Stimulated activated effector memory CD8-positive, alpha-beta T cell treated with anti-CD3 and anti-CD28 coated beads, Interleukin-12 subunit alpha, Interleukin-12 subunit beta, amount 100 ng/mL, for 72 hours (primary cell): Measurements from ENCODE around the gene SDC4.

ENCODE experiments used
- ATAC-seq: fragments of 150-1000 bp; cut with Tn5 transposase; 2 replicates; pipeline ENCODE4 v1.10.0; 2021
- DNase-seq, 2 donors: peaks; one replicate each; pipeline ENCODE4 v3.0.0; 2021 to 2022; ENCODE audit warnings: low spot score in 2 of 2
- H3K27ac Mint-ChIP-seq: one replicate; pipeline ENCODE4 v1.8.0; 2022; ENCODE audit warnings: mild to moderate bottlenecking, mixed read lengths
- H3K36me3 Mint-ChIP-seq: one replicate; pipeline ENCODE4 v1.8.0; 2022; ENCODE audit warnings: mild to moderate bottlenecking, mixed read lengths
- H3K4me1 Mint-ChIP-seq: one replicate; pipeline ENCODE4 v1.8.0; 2022; ENCODE audit warnings: mixed read lengths
- H3K4me3 Mint-ChIP-seq: one replicate; pipeline ENCODE4 v1.8.0; 2022; ENCODE audit warnings: mild to moderate bottlenecking, mixed read lengths
- H3K9me3 Mint-ChIP-seq: one replicate; pipeline ENCODE4 v1.8.0; 2022; ENCODE audit warnings: mixed read lengths

The SDC4 gene

GRCh38 chr20:45320948-45321595, 27.2 kb downstream of the SDC4 start:
- no peak overlapping the region for H3K4me3 Mint-ChIP-seq
- H3K4me1 Mint-ChIP-seq = peaks cover 28% of the 10 kb centered on the region
- DNase-seq (no peak), ATAC-seq (peak; percentile 74)
- peaks cover 13% of the 10 kb centered on the region for H3K36me3 Mint-ChIP-seq
- no peaks in the 10 kb centered on the region for H3K9me3 Mint-ChIP-seq
- H3K27ac Mint-ChIP-seq = peak overlapping the region; percentile 43

GRCh38 chr20:45318948-45319347, 29.3 kb downstream of the SDC4 start:
- DNase-seq = no peak
- Mint-ChIP-seq H3K4me3 (peak overlapping the region; percentile 30), H3K36me3 (no peaks in the 10 kb centered on the region), H3K27ac (peak overlapping the region; percentile 68), H3K9me3 (no peaks in the 10 kb centered on the region), H3K4me1 (peaks cover 28% of the 10 kb centered on the region)
- no peak for ATAC-seq

- no peak for ATAC-seq
- peak overlapping the region; percentile 30 for H3K4me3 Mint-ChIP-seq
- peak overlapping the region; percentile 68 for H3K27ac Mint-ChIP-seq
Observed at GRCh38 chr20:45318386-45318939, 29.8 kb downstream of the SDC4 start.

GRCh38 chr20:45317826-45318225, 30.4 kb downstream of the SDC4 start:
- Mint-ChIP-seq H3K27ac (peak overlapping the region; percentile 68), H3K4me1 (peaks cover 28% of the 10 kb centered on the region), H3K4me3 (no peak overlapping the region), H3K36me3 (no peaks in the 10 kb centered on the region), H3K9me3 (no peaks in the 10 kb centered on the region)
- no peak for DNase-seq
- no peak for ATAC-seq

More at GRCh38 chr20:45318386-45318939, 29.8 kb downstream of the SDC4 start:
- Mint-ChIP-seq H3K36me3 (no peaks in the 10 kb centered on the region), H3K9me3 (no peaks in the 10 kb centered on the region), H3K4me1 (peaks cover 28% of the 10 kb centered on the region)
- no peak for DNase-seq

- Mint-ChIP-seq H3K27ac (no peak overlapping the region), H3K9me3 (no peaks in the 10 kb centered on the region), H3K4me3 (no peak overlapping the region), H3K36me3 (no peaks in the 10 kb centered on the region), H3K4me1 (peaks cover 33% of the 10 kb centered on the region)
- DNase-seq = no peak
- ATAC-seq = peak; percentile 22
Observed at GRCh38 chr20:45316150-45317080, 31.8 kb downstream of the SDC4 start.

GRCh38 chr20:45315672-45316071, 32.6 kb downstream of the SDC4 start:
- Mint-ChIP-seq H3K9me3 (no peaks in the 10 kb centered on the region), H3K4me1 (peaks cover 28% of the 10 kb centered on the region), H3K27ac (no peak overlapping the region), H3K4me3 (no peak overlapping the region), H3K36me3 (no peaks in the 10 kb centered on the region)
- no peak for DNase-seq
- no peak for ATAC-seq

GRCh38 chr20:45313943-45314342, 34.3 kb downstream of the SDC4 start:
- Mint-ChIP-seq H3K4me1 (peaks cover 21% of the 10 kb centered on the region), H3K27ac (no peak overlapping the region), H3K4me3 (no peak overlapping the region), H3K36me3 (no peaks in the 10 kb centered on the region), H3K9me3 (no peaks in the 10 kb centered on the region)
- ATAC-seq (no peak), DNase-seq (no peak)

GRCh38 chr20:45313065-45313695, 35.0 kb downstream of the SDC4 start:
- no peak for DNase-seq
- Mint-ChIP-seq H3K4me3 (no peak overlapping the region), H3K27ac (no peak overlapping the region), H3K4me1 (peaks cover 13% of the 10 kb centered on the region), H3K9me3 (no peaks in the 10 kb centered on the region), H3K36me3 (no peaks in the 10 kb centered on the region)
- ATAC-seq = no peak

- Mint-ChIP-seq H3K27ac (no peak overlapping the region), H3K4me1 (peaks cover 8% of the 10 kb centered on the region), H3K4me3 (no peak overlapping the region), H3K9me3 (no peaks in the 10 kb centered on the region), H3K36me3 (no peaks in the 10 kb centered on the region)
- DNase-seq = peak in 1 of 2 donors; percentile 47
- ATAC-seq = no peak
Observed at GRCh38 chr20:45312241-45312640, 36.0 kb downstream of the SDC4 start.

GRCh38 chr20:45311589-45312211, 36.5 kb downstream of the SDC4 start:
- ATAC-seq (peak; percentile 79), DNase-seq (peak; percentile 61 to 83)
- Mint-ChIP-seq H3K36me3 (no peaks in the 10 kb centered on the region), H3K27ac (no peak overlapping the region), H3K9me3 (no peaks in the 10 kb centered on the region), H3K4me1 (peaks cover 8% of the 10 kb centered on the region), H3K4me3 (no peak overlapping the region)

- DNase-seq (no peak), ATAC-seq (no peak)
- Mint-ChIP-seq H3K4me1 (peaks cover 8% of the 10 kb centered on the region), H3K4me3 (no peak overlapping the region), H3K9me3 (no peaks in the 10 kb centered on the region), H3K36me3 (no peaks in the 10 kb centered on the region), H3K27ac (no peak overlapping the region)
Observed at GRCh38 chr20:45309075-45309474, 39.1 kb downstream of the SDC4 start.

GRCh38 chr20:45308117-45308778, 40.0 kb downstream of the SDC4 start, which contains the start of gene MATN4:
Gene MATN4 (minus strand): TSS chr20:45308299. CDS start chr20:45305582, 2,717 bp downstream.
- Mint-ChIP-seq H3K4me3 (no peak within 1 kb of the TSS), H3K36me3 (no peaks in the 10 kb centered on the region), H3K4me1 (peaks cover 16% of the 10 kb centered on the region), H3K9me3 (no peaks in the 10 kb centered on the region), H3K27ac (no peak within 1 kb of the TSS)
- ATAC-seq (no peak), DNase-seq (peak in 1 of 2 donors; percentile 41)

GRCh38 chr20:45307076-45307640, 41.1 kb downstream of the SDC4 start:
- DNase-seq = peak in 1 of 2 donors; percentile 44
- Mint-ChIP-seq H3K9me3 (no peaks in the 10 kb centered on the region), H3K4me3 (no peak overlapping the region), H3K4me1 (peaks cover 25% of the 10 kb centered on the region), H3K36me3 (no peaks in the 10 kb centered on the region), H3K27ac (no peak overlapping the region)
- no peak for ATAC-seq

GRCh38 chr20:45306431-45306982, 41.7 kb downstream of the SDC4 start, which contains the start of gene RBPJL:
Gene RBPJL (plus strand): TSS chr20:45306840. CDS start chr20:45306923, 83 bp downstream.
- no peak within 1 kb of the TSS for H3K4me3 Mint-ChIP-seq
- H3K27ac Mint-ChIP-seq = no peak within 1 kb of the TSS
- no peaks in the 10 kb centered on the region for H3K9me3 Mint-ChIP-seq
- no peaks in the 10 kb centered on the region for H3K36me3 Mint-ChIP-seq
- H3K4me1 Mint-ChIP-seq = peaks cover 27% of the 10 kb centered on the region
- no peak for ATAC-seq
- DNase-seq = peak; percentile 56 to 76
